Measurements from ENCODE around the gene ELK1. TPM values are rescaled to one million over a fixed set of nuclear protein-coding genes. Genes with fewer than 3 reads are reported as not detected.
A peak's percentile ranks its signal among the peaks of the same experiment; 100 is the strongest.

Gene ELK1
- total RNA-seq, 1 donor from 2014 or later: 40.9 TPM

GRCh38 chrX:47612418-47612817, 37.9 kb downstream of the ELK1 start:
- no peak for DNase-seq (ENCODE audit: extremely low spot score, unreplicated experiment)

GRCh38 chrX:47611926-47612325, 38.4 kb downstream of the ELK1 start:
- H3K9me3 Mint-ChIP-seq (ENCODE audit: unreplicated experiment): no peaks in the 10 kb centered on the region
- peaks cover 2% of the 10 kb centered on the region for H3K4me1 Mint-ChIP-seq (ENCODE audit: unreplicated experiment)
- no peaks in the 10 kb centered on the region for H3K36me3 Mint-ChIP-seq (ENCODE audit: unreplicated experiment)
- DNase-seq (ENCODE audit: extremely low spot score, unreplicated experiment): no peak
- peaks cover 9% of the 10 kb centered on the region for H3K27me3 Mint-ChIP-seq (ENCODE audit: unreplicated experiment)
- no peak overlapping the region for H3K4me3 Mint-ChIP-seq (ENCODE audit: unreplicated experiment)
- TF ChIP-seq CTCF (IDR thresholded peaks at IDR 0.05): no peak
- no peak overlapping the region for H3K27ac Mint-ChIP-seq (ENCODE audit: unreplicated experiment)

More at GRCh38 chrX:47612418-47612817, 37.9 kb downstream of the ELK1 start:
- no peak overlapping the region for H3K4me3 Mint-ChIP-seq (ENCODE audit: unreplicated experiment)
- no peak for TF ChIP-seq CTCF (IDR thresholded peaks at IDR 0.05)
- peaks cover 12% of the 10 kb centered on the region for H3K27me3 Mint-ChIP-seq (ENCODE audit: unreplicated experiment)
- H3K4me1 Mint-ChIP-seq (ENCODE audit: unreplicated experiment): peaks cover 2% of the 10 kb centered on the region
- H3K9me3 Mint-ChIP-seq (ENCODE audit: unreplicated experiment): no peaks in the 10 kb centered on the region
- no peaks in the 10 kb centered on the region for H3K36me3 Mint-ChIP-seq (ENCODE audit: unreplicated experiment)
- no peak overlapping the region for H3K27ac Mint-ChIP-seq (ENCODE audit: unreplicated experiment)

- H3K9me3 Mint-ChIP-seq (ENCODE audit: unreplicated experiment): no peaks in the 10 kb centered on the region
- H3K27me3 Mint-ChIP-seq (ENCODE audit: unreplicated experiment): peaks cover 5% of the 10 kb centered on the region
- no peaks in the 10 kb centered on the region for H3K36me3 Mint-ChIP-seq (ENCODE audit: unreplicated experiment)
- no peak for DNase-seq (ENCODE audit: extremely low spot score, unreplicated experiment)
- H3K4me1 Mint-ChIP-seq (ENCODE audit: unreplicated experiment): peaks cover 2% of the 10 kb centered on the region
- no peak for TF ChIP-seq CTCF (IDR thresholded peaks at IDR 0.05)
- H3K4me3 Mint-ChIP-seq (ENCODE audit: unreplicated experiment): no peak overlapping the region
- no peak overlapping the region for H3K27ac Mint-ChIP-seq (ENCODE audit: unreplicated experiment)
These were observed 38.9 kb downstream of the ELK1 start for GRCh38 chrX:47611489-47611888.

- no peak for DNase-seq (ENCODE audit: extremely low spot score, unreplicated experiment)
- Mint-ChIP-seq H3K9me3 (ENCODE audit: unreplicated experiment) (no peaks in the 10 kb centered on the region), H3K4me3 (ENCODE audit: unreplicated experiment) (no peak overlapping the region), H3K4me1 (ENCODE audit: unreplicated experiment) (peaks cover 2% of the 10 kb centered on the region), H3K27me3 (ENCODE audit: unreplicated experiment) (no peaks in the 10 kb centered on the region), H3K36me3 (ENCODE audit: unreplicated experiment) (no peaks in the 10 kb centered on the region), H3K27ac (ENCODE audit: unreplicated experiment) (no peak overlapping the region)
- TF ChIP-seq CTCF (IDR thresholded peaks at IDR 0.05): no peak
These were observed 39.9 kb downstream of the ELK1 start for GRCh38 chrX:47610511-47610910.

GRCh38 chrX:47608130-47608810, 42.1 kb downstream of the ELK1 start:
- peak; percentile 76 for DNase-seq (ENCODE audit: extremely low spot score, unreplicated experiment)
- H3K27me3 Mint-ChIP-seq (ENCODE audit: unreplicated experiment): no peaks in the 10 kb centered on the region
- peaks cover 2% of the 10 kb centered on the region for H3K4me1 Mint-ChIP-seq (ENCODE audit: unreplicated experiment)
- H3K36me3 Mint-ChIP-seq (ENCODE audit: unreplicated experiment): no peaks in the 10 kb centered on the region
- TF ChIP-seq CTCF (IDR thresholded peaks at IDR 0.05): no peak
- no peak overlapping the region for H3K27ac Mint-ChIP-seq (ENCODE audit: unreplicated experiment)
- H3K4me3 Mint-ChIP-seq (ENCODE audit: unreplicated experiment): no peak overlapping the region
- no peaks in the 10 kb centered on the region for H3K9me3 Mint-ChIP-seq (ENCODE audit: unreplicated experiment)
